ENCODE results near the gene GJA4.

DNA sequence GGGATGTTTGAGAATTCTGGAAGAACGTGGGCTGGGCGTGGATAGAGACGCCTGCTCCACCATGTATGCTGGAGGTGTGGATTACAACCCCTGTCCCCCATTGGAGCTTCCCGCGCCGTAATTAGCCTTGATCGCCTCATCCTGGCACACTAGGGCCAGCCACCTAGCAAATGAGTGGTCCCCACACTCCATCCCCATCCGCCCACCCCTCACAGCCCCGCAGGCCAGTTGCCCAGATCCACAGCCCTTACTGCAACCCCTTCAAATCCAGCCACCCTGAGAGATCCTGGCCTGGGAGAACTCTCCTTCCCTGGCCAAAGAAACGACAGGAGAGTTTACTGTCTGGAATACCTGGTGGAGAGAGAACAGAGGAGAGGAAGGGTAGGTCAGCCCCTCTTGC is 375 bp upstream of the GJA4 start:
- TF ChIP-seq CTCF (conservative IDR thresholded peaks at IDR 0.05 in 1 of 2, IDR thresholded peaks at IDR 0.05 in 1 of 2; ENCODE audit: low read depth in 1 of 2, low read length in 2 of 2) (no peak), EZH2 (IDR thresholded peaks at IDR 0.05; ENCODE audit: low read length, missing control alignments) (no peak)

Data from fibroblast of lung (primary cell).